HG02973 (cell line): ENCODE measurements around the gene NOXA1.

Source experiments
- ATAC-seq: cut with Tn5 transposase; IDR thresholded peaks from one replicate; pipeline ENCODE4 v1.9.1; 2021; ENCODE audit warnings: moderate library complexity; ENCODE audit not compliant: unreplicated experiment

The NOXA1 gene

DNA sequence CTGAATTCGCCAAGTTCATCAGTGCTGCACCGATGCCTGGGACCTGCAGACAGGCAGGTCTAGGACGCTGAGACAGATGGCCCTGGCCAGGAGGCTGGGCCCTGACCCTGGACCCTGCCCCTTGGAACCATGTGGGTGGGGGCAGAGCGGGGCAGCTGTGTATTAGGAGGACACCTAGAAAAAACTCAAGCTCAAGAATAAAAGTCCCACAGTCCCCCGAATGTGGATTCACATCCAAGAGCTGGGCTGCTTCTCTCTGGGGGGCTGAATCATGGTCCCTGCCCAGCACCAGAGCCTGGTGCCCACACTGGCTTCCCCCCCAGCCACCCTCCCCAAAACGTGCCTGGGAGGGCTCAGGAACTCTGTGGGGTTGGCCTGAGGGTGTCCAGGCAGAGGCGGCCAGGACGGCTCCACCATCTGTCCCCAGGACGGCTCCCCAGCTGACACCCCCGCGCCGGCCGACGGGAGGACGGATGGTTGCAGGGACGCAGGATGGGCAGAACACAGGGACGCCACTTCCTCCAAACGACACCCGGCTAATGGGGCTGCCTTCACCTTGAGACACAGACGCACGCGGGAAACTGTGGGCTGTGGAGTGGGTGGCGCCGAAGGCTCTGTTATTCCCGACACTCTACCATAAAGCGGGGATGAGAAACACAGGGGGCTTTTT is 35.2 kb upstream of the NOXA1 start:
- no peak for ATAC-seq

DNA sequence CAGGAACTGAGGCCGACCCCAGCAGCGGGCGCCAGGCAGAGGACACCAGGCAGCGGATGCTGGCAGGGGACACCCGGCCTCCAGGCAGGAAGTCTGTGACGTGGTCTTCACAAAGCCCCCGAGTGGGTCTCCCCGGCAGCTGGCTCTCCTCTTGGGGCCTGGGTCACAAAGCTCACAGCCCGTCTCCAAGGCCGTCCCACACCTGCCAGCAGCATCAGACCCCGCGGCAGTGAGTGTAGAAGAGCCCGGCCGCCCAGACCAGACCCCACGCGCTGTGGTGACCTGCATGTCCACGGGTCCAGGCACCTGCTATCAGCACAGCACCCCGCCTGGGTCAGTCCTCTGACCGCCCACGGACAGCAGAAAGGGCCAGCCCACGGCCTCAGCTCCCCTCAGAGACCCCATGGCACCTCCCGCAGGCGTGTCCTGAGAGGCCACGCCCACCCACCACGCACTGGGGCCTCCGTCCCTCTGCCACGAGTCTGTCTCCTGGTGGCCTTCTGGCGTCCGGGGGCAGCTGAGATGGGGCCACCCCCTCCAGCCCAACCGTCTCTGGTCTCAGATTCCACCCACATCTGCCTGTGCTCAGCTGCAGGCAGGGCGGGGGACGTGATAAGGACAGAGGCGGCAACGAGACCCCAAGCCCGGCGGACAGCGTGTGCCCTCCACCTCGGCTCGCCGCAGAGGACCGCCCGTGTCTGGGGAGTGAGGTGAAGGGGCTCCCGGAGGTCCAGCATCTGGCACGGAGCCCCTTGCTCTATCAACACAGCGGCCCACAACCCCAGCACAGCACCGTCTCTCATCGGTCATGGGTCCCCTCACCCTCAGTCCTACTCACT is 34.4 kb upstream of the NOXA1 start:
- ATAC-seq, result no peak

DNA sequence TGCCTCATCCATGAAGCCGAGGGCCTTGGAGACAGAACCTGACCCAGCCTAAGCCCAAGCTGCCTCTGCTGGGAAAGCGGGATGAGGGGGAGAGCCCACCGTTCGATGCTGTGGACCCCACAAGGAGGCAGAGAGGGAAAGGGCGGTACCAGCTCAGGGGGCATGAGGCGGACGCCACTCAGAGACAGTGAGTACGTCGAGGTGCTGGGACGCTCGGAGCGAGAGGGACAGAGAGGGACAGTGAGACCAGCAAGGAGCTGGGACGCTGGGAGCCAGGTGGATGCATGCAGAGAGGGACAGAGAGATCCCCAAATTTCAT is 33.8 kb upstream of the NOXA1 start:
- no peak for ATAC-seq

DNA sequence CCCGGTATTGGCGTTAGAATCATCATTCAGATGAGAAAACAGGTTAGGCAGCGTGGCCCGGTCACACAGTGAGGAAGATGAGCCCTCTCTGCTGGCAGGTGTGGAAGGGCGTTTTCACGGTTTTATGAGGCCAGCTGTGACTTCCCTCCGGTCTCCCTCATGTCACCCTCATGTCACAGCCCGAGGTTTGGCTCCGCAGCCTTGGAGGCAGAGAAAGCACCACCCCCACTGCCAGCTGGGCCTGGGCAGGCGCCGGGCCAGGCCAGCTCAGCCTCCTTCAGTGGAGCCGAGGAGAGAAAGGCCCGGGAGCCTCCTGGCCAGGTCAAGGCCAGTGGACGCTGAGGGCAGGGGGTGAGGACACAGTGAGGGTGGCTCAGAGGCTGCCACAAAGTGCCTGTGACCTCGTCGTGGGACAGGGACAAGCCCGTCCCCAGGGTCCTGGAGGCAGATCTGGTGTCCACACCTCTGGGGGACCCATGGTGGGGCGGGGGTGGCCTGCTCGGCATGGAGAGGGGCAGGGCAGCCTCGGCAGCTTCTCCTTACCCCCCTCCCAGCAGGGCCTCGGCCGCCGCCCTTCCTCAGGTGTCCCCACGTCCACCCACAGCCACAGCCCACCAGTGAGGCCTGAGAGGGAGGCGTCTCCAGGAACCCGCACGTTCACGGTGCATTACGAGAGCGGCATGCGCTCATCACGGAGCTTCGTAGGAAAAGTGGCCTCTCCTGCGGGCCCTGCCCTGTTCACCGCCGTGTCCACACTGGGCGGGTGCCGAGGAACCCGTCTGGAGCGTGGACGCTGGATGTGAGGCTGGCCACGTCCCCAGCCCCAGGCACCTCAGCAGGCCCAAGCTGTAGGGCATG is 32.4 kb upstream of the NOXA1 start:
- no peak for ATAC-seq

DNA sequence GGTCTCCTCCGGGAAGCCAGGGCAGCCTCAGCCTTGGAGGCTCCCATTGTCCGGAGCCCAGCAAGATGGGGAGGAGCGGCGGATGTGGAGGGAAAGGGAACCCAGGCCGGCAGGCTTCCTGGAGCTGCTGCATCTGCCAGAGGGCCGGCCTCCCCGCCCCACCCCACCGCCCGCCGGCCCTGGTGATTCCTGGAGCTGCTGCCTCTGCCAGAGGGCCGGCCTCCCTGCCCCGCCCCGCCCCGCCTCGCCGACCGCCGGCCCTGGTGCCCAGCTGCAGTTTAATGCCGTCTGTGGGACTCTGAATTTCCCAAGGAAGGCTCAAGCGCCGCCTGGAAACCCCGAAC is 31.8 kb upstream of the NOXA1 start:
- ATAC-seq, result no peak

DNA sequence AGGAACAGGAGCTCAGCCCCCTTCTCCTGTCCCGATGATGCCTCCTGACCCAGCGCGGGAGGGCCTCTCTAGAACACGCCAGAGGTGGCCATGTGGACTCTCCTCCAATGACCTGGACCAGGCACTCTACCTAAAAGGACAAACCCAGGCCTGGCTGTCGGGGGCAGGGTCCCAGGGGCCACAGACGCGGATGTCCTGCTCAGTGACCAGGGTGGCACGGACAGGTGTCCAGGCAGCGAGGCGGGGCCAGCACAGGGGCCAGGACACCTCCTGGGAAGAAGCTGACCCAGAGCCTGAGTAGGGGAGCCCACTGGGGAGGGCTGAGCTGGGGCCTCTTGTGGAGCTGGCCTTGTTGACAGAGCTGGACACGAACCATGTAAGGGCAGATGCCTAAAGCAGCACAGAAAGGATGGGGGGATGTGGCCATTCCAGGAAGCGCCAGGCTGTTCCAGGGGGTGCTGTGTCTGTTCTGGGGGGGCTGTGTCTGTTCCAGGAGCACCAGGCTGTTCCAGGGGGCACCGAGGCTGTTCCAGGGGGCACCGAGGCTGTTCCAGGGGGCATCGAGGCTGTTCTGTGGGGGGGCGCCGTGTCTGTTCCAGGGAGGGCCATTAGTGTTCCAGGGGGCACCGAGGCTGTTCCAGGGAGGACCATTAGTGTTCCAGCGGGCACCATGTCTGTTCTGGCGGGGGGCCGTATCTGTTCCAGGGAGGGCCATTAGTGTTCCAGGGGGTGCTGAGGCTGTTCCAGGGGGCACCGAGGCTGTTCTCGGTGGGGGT is 30.8 kb upstream of the NOXA1 start:
- ATAC-seq, result no peak

DNA sequence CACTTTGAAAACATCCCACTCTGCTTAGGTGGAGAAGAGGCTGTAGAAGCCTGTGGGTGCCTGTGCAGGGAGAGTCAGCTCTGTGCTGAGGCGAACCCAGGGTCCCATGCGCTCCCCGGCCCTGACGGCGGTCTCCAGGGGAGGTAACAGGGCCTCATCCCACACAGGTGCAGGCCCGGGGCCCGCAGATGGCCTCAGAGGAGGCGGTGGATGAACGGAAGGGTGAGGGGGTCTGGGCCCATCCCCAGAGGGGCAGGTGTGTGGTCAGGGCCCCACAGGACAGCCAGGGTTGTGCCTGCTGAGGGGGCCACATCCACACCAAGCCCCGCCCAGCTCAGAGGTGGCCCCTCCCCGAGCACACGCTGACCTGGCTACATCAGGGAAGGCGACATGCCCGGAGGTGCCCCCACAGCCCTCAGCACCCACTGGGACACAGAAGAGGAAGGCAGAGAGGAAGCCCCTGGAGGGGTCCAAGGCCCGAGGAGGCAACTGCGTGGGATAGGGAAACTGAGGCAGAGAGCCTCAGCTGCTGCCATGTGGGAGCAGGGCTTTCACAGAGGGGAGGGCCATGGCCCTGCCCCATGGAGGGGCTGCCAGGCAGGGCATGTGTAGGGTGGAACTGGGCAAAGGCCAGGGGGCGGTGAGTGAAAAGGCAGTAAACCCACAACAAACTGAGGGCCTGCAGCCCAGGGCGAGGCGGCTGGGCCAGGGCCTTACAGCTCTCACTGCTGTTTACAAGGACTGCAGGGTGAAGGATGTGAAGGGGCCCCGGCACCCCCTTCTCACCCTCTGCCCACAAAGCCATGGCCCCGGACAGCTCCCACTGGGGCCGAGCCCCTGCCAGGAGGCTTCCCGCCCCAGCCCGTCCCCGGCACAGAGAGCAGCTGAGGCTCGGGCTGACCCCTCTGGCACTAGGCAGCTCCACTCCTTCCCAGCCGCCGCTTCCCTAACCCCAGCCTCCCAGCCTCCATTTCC is 29.7 kb upstream of the NOXA1 start:
- ATAC-seq, result no peak

DNA sequence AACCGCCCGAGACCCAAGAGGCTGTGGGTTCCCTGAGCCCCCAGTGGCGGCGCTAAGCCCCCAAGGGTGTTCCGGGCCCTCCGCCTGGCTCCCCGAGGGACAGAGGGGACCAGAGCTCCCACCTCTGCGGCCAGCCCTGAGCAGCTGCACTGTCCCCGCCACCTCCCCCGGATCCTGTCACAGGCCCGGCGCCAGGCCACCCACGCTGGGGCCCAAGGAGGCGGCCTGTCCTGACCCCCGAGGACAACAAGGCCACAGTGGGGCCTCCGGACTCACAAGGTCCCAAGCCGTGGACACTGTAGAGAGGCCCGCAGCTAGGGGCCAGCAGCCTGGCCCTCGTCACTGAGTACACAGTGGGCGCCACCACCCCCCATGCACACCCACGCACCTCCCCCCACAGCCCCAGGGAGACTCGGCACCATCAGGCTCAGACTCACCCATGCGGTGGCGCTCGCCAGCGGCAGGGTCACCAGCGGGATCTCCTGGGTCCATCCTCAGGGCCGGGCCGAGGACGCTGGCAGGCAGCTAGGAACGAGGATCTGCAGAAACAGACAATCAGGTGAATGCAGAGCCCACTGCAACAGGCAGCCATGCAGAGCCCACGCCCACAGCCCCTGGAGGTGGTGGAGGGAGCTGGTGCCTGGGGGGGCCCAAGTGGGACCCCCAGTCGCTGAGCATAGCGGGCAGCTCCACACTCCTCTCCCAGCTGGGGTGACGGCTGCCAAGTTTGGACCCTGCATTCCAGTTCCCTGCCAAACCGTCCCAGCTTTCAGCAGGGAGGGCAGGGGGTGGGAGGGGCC is 28.1 kb upstream of the NOXA1 start:
- ATAC-seq, result no peak

DNA sequence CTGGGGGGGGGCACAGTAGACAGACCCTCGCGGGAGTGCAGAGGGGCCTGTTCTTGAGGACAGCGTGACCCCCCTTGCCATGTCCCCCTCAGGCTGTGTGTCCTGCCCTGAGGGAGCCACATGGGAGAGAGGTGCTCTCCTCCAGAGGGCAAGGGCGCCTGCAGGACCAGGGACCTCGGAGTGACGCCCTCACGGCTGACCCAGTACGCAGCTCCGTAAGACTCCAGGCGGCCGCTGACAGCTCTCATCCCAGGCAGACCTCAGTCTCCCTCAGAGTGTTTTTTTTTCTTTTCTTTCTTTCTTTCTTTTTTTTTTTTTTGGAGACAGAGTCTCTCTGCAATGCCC is 27.6 kb upstream of the NOXA1 start:
- ATAC-seq, result no peak

DNA sequence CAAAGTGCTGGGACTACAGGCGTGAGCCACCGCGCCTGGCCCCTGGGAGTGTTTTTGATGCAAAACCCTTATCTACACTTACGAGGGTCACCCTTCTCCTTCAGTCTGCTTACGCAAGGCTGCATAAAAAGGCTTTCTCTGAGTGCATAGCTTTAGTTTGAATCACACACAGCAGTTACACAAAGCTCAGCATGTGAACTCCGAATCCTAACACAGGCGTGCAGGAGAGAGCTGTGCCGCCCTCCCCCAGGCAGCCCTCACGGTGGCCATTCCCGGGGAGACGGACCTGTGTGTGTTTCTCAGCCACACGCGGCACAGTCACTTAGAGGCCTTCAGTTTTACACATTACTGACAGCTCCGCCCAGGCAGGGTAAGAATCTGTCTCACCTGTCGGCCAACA is 27.0 kb upstream of the NOXA1 start:
- no peak for ATAC-seq

DNA sequence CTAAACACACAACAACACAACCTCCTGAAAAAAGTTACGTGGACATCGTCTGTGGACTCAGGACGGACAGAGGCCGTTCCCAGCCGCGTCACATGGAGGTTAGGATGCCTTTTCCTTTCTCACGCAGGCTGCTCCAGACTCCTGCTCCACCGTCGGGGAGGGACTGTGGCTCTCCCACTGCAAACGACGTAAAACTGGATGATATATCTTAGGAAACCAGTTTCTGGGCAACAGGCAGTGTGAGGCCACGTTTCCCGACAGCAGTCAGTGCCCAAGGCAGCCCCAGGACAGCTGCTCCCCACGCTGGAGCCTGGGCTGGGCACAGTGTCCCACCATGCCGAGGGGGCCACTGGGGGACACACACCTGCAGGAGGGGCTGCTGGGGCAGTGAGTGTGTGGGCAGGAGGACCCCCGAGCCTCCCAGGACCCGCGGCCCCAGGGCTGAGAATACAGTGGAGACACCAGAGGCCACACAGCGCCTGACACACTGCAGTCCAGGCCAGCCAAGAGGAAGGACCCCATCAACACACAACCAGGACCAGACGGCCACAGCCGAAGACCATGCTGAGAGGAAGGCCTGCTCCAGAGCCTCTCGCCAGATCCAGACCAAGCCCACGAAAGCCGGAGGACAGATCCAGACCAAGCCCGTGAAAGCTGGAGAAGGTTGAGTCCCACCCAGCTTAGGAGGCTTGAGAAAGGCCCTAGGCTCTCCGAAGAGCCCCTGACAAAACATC is 26.4 kb upstream of the NOXA1 start:
- no peak for ATAC-seq

DNA sequence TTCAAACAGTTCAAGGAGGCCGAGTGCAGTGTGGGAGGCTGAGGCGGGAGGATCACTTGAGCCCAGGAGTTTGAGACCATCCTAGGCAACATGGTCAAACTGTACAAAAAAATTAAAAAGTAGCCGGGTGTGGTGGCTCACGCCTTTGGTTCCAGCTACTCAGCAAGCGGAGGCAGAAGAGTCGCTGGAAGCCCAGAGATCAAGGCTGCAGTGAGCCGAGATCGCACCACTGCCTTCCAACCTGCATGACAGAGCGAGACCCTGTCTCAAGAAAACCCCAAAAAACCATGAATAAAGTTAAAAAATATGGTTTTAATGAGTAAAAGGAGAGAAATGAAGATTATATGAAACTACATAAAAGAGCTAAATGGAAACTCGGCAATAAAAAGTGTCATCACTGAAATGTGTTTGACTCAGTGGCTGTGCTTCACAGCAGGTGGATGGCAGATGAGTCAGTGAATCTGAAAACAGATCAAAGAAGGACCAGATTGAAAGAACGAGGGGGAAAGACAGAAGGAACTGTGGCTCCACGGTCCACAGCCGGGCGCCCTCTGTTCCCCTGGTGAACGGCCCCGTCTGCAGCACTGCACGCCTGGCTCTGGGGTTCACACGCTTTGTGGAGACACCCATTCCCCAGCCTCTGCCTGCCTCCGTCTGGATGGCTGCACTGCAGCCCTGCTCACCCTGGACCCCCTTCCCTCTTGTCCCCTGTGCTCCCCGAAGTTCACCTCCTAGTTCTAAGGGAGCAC is 25.3 kb upstream of the NOXA1 start:
- no peak for ATAC-seq

DNA sequence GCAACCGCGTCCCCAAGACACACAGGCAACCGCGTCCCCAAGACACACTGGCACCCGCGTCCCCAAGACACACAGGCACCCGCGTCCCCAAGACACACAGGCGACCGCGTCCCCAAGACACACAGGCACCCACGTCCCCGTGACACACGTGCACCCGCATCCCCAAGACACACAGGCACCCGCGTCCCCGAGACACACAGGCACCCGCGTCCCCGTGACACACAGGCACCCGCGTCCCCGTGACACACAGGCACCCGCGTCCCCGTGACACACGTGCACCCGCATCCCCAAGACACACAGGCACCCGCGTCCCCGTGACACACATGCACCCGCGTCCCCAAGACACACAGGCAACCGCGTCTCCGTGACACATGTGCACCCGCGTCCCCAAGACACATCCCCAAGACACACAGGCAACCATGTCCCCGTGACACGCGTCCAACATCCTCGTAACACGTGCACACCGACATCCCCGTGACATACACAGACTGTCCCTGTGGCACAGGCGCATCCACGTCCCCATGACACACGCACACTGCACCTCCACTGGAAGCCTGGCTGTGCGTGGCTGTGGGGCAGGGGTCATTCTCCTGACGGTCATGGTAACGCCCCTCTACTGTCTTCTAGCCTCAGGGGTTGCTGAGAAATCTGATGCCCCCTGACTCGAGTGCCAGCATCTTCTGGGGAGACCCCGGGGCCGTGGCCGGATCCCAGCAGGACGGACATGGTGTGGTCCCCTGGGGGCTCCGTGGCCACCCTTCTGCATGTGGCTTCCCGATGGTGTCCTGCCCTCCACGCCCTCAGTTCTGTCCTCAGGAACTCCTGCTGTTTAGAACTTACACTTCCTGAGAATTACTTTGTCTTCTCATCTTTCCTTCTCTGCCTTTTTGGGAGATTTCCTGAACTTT is 24.4 kb upstream of the NOXA1 start:
- no peak for ATAC-seq

DNA sequence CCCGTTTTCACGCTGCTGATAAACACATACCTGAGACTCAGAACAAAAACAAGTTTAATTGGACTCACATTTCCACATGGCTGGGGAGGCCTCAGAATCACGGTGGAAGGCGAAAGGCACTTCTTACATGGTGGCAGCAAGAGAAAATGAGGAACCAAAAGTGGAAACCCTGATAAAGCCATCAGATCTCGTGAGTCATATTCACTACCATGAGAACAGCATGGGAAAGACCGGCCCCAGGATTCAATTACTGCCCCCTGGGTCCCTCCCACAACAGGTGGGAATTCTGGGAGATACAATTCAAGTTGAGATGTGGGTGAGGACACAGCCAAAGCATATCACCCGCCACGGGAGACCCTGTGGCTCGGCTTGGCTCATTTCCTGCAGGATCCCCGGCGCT is 20.4 kb upstream of the NOXA1 start:
- no peak for ATAC-seq

DNA sequence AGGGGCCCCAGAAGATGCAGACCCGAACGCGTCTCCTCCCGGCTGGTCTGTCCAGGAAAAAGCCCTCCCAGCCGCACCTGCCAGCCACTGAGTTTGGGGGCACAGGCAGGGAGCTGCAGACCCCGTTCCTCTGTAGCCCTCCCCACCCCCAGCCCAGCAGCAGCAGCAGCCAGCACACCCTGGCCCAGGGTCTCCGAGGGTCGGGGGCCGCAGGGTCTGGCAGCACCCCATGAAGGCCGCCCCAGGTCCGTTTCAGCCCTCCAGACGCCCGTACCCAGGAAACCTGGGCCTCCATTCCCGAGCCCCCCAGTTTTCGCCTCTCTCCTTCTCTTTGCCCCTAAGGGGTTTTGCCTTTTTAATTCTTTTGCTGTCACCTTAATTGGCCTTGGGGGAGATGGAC is 19.9 kb upstream of the NOXA1 start:
- no peak for ATAC-seq

DNA sequence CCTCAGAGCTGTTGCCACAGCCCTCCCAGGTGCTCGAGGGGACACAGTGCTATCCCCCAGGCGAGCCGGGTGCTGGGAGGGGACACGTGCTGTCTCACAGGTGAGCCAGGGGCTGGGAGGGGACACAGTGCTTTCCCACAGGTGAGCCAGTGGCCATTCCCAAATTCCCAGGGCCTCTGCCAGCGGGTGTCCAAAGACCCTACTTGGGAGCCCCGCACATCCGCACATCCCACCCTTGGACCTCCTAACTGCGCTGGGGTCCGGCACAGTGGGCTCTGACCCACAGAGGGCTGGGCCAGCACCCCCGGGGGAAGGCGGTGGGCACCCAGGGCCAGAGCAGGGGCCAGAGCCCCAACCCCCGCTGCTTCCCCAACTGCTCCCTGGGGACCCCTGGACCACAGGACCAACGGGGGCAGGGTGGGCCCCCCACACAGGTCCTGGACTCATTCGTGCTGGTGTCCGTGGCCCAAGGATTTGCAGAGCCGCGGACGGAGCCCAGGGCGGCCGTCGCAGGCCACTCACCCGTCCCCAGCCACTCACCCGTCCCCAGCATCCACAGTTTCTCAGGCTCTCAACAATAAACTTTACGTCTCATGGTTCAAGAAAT is 18.1 kb upstream of the NOXA1 start:
- ATAC-seq, result no peak

DNA sequence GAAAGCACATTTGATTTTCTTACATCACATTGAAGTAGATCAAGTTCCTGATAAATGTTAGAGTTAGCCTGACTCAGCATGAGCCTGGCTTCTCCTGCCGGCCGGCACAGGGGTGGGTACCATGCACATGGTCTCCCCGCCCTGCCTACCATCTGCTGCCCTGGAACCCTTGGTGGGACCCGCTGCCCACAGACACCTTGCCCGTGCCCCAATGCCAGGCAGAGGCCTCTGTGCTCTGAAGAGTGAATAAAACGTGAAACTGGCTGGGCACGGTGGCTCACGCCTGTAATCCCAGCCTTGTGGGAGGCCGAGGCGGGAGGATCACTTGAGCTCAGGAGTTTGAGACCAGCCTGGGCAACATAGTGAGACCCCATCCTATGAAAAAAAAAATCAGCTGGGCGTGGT is 17.5 kb upstream of the NOXA1 start:
- no peak for ATAC-seq
